HG03558 (cell line): Measurements from ENCODE around the gene ZNF264.
"Not testable (repeated sequence)": the region's sequence is repeated elsewhere in the genome, so short reads cannot be mapped to it uniquely, and the experiment has no call there.

Source experiments
- ATAC-seq: cut with Tn5 transposase; IDR thresholded peaks from one replicate; pipeline ENCODE4 v1.9.1; 2021; ENCODE audit warnings: moderate number of reproducible peaks; ENCODE audit not compliant: unreplicated experiment; ENCODE audit errors: extremely low read depth

Gene ZNF264

GRCh38 chr19:57244513-57244912 is 53.2 kb downstream of the ZNF264 start:
- no peak for ATAC-seq

GRCh38 chr19:57245066-57245465 is 53.8 kb downstream of the ZNF264 start:
- no peak for ATAC-seq

- no peak for ATAC-seq
Measured at GRCh38 chr19:57245959-57246358, 54.7 kb downstream of the ZNF264 start.

- ATAC-seq, result no peak
Measured at GRCh38 chr19:57248646-57249045, 57.3 kb downstream of the ZNF264 start.

GRCh38 chr19:57249329-57249728 is 58.0 kb downstream of the ZNF264 start:
- ATAC-seq, result no peak

GRCh38 chr19:57253767-57254166 is 62.5 kb downstream of the ZNF264 start:
- ATAC-seq, result not testable (repeated sequence)

GRCh38 chr19:57262044-57262443 is 70.7 kb downstream of the ZNF264 start:
- no peak for ATAC-seq

- ATAC-seq, result no peak
Measured at GRCh38 chr19:57263244-57263741, 72.0 kb downstream of the ZNF264 start.

GRCh38 chr19:57267291-57267690 is 76.0 kb downstream of the ZNF264 start:
- no peak for ATAC-seq

- no peak for ATAC-seq
Measured at GRCh38 chr19:57269515-57270250, 78.4 kb downstream of the ZNF264 start.

- no peak for ATAC-seq
Measured at GRCh38 chr19:57271280-57271679, 80.0 kb downstream of the ZNF264 start.
